K562 (cell line): ENCODE measurements around the gene EFR3B.

Experiments used
- JUN ChIP-seq, 2 experiments: sonication (generic) in 1 of 2; formaldehyde crosslinking in 1 of 2; IDR thresholded peaks; 2 replicates each; pipeline versions ENCODE4 v1.6.1 to v1.8.0; 2012 to 2022; ENCODE audit warnings: borderline replicate concordance in 2 of 2, mild to moderate bottlenecking in 2 of 2, improper control_type of control experiment in 1 of 2, low read depth in 1 of 2, low read length in 1 of 2, missing genetic modification reagents in 1 of 2
- KDM1A ChIP-seq, 2 experiments: fragments of 450-650 bp; IDR thresholded peaks; 2 replicates each; pipeline ENCODE4 v1.6.1; 2016; ENCODE audit warnings: mild to moderate bottlenecking in 2 of 2
- POLR2A ChIP-seq: fragments of 450-650 bp; conservative IDR thresholded peaks from 2 replicates; pipeline ENCODE4 v1.6.1; 2016
- TEAD2 ChIP-seq: fragments of 450-650 bp; IDR thresholded peaks from 2 replicates; pipeline ENCODE4 v1.6.1; 2016; ENCODE audit warnings: missing genetic modification characterization, control low read depth, missing compliant biosample characterization
- TF ChIP-seq, protein P1 (sequence below): sonication (generic); formaldehyde crosslinking; IDR thresholded peaks from 2 replicates; pipeline ENCODE4 v1.8.0; 2022; ENCODE audit warnings: mild to moderate bottlenecking, missing genetic modification reagents, borderline replicate concordance
- TF ChIP-seq, protein P2 (sequence below), 3 experiments: IDR thresholded peaks in 2 of 3; conservative IDR thresholded peaks in 1 of 3; 2 replicates each; pipeline ENCODE4 v1.5.1; 2011 to 2012; ENCODE audit warnings: low read length in 3 of 3, mild to moderate bottlenecking in 3 of 3, control low read depth in 2 of 3, improper control_type of control experiment in 1 of 3, inconsistent platforms in 1 of 3, low read depth in 1 of 3, mixed read lengths in 1 of 3, moderate library complexity in 1 of 3; ENCODE audit not compliant: insufficient read depth in 2 of 3
- TF ChIP-seq, protein P3 (sequence below): fragments of 200-800 bp; sonication (Bioruptor generic); IDR thresholded peaks from 2 replicates; pipeline ENCODE4 v1.6.1; 2017; ENCODE audit warnings: missing genetic modification characterization, missing compliant biosample characterization
- TF ChIP-seq, protein P4 (sequence below): sonication (generic); formaldehyde crosslinking; IDR thresholded peaks from 2 replicates; pipeline ENCODE4 v1.5.0; 2020; ENCODE audit warnings: missing genetic modification reagents

DNA sequence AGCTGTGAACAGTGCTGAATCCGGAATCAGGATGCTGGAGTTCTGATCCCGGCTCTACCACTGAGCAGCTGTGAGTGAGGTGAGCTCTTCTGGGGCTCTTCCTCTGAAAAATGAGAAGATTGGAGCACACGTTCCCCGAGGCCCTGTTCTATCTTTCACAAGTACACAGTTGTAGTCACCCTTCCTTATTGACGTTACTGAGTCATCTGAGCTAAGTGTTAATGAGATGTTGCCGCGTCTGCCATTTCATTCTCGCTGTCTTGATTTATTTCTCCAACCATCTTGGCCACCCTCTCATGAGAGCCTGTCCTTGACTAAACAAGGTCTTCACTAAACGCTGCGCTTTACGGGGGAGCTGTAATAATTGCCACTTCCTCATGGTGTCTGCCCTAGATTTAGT is 31.9 kb upstream of the EFR3B start:
- TF ChIP-seq, protein P1, sequence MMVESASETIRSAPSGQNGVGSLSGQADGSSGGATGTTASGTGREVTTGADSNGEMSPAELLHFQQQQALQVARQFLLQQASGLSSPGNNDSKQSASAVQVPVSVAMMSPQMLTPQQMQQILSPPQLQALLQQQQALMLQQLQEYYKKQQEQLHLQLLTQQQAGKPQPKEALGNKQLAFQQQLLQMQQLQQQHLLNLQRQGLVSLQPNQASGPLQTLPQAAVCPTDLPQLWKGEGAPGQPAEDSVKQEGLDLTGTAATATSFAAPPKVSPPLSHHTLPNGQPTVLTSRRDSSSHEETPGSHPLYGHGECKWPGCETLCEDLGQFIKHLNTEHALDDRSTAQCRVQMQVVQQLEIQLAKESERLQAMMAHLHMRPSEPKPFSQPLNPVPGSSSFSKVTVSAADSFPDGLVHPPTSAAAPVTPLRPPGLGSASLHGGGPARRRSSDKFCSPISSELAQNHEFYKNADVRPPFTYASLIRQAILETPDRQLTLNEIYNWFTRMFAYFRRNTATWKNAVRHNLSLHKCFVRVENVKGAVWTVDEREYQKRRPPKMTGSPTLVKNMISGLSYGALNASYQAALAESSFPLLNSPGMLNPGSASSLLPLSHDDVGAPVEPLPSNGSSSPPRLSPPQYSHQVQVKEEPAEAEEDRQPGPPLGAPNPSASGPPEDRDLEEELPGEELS (CRISPR knock-in tag), result no peak
- TF ChIP-seq POLR2A (no peak), KDM1A (IDR thresholded peaks at IDR 0.05) (no peak), TEAD2 (tag) (no peak), JUN (IDR thresholded peaks at IDR 0.05; ENCODE audit: borderline replicate concordance, low read depth, low read length) (no peak), JUN (CRISPR knock-in tag; IDR thresholded peaks at IDR 0.05; ENCODE audit: borderline replicate concordance) (no peak)
- TF ChIP-seq, protein P2, sequence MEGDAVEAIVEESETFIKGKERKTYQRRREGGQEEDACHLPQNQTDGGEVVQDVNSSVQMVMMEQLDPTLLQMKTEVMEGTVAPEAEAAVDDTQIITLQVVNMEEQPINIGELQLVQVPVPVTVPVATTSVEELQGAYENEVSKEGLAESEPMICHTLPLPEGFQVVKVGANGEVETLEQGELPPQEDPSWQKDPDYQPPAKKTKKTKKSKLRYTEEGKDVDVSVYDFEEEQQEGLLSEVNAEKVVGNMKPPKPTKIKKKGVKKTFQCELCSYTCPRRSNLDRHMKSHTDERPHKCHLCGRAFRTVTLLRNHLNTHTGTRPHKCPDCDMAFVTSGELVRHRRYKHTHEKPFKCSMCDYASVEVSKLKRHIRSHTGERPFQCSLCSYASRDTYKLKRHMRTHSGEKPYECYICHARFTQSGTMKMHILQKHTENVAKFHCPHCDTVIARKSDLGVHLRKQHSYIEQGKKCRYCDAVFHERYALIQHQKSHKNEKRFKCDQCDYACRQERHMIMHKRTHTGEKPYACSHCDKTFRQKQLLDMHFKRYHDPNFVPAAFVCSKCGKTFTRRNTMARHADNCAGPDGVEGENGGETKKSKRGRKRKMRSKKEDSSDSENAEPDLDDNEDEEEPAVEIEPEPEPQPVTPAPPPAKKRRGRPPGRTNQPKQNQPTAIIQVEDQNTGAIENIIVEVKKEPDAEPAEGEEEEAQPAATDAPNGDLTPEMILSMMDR (IDR thresholded peaks at IDR 0.05 in 2 of 3, conservative IDR thresholded peaks at IDR 0.05 in 1 of 3; ENCODE audit: insufficient read depth in 2 of 3, low read depth in 1 of 3, low read length in 3 of 3), result no peak
- TF ChIP-seq, protein P3, sequence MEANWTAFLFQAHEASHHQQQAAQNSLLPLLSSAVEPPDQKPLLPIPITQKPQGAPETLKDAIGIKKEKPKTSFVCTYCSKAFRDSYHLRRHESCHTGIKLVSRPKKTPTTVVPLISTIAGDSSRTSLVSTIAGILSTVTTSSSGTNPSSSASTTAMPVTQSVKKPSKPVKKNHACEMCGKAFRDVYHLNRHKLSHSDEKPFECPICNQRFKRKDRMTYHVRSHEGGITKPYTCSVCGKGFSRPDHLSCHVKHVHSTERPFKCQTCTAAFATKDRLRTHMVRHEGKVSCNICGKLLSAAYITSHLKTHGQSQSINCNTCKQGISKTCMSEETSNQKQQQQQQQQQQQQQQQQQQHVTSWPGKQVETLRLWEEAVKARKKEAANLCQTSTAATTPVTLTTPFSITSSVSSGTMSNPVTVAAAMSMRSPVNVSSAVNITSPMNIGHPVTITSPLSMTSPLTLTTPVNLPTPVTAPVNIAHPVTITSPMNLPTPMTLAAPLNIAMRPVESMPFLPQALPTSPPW (CRISPR knock-in tag), result no peak
- TF ChIP-seq, protein P4, sequence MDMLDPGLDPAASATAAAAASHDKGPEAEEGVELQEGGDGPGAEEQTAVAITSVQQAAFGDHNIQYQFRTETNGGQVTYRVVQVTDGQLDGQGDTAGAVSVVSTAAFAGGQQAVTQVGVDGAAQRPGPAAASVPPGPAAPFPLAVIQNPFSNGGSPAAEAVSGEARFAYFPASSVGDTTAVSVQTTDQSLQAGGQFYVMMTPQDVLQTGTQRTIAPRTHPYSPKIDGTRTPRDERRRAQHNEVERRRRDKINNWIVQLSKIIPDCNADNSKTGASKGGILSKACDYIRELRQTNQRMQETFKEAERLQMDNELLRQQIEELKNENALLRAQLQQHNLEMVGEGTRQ (CRISPR knock-in tag), result no peak
